HCT116 (cell line): ENCODE data around the gene ZNF160. TPM values are rescaled to one million over a fixed set of nuclear protein-coding genes. Genes with fewer than 3 reads are reported as not detected.

Experiments used
- ATAC-seq: fragments of 200-7000 bp; cut with Tn5 transposase; 2 replicates; pipeline ENCODE4 v1.9.1; 2020; ENCODE audit warnings: mild to moderate bottlenecking, moderate library complexity
- BruUV-seq: library from RNA; stranded (reverse); fragments of 400-500 nt; replicated peaks from 2 replicates; lab custom pipeline; 2021; lab: Mats Ljungman, UMichigan
- CTCF ChIA-PET: fragments of 300-600 bp; sonication (Branson Sonifier 250); formaldehyde crosslinking; loops from one replicate; lab custom pipeline; 2021; ENCODE audit warnings: antibody characterized with exemption; lab: Charles Lee
- POLR2A ChIA-PET: fragments of 300-600, 350-600 bp; sonication (Branson Sonifier 250); formaldehyde crosslinking; loops from one replicate; lab custom pipeline; 2021; ENCODE audit warnings: antibody characterized with exemption; lab: Charles Lee
- RAD21 ChIA-PET, 2 experiments: fragments of 300-600 bp; sonication (Branson Sonifier 250); formaldehyde crosslinking; loops; one replicate each; lab custom pipeline; 2023; ENCODE audit warnings: low total read pairs in 2 of 2; ENCODE audit not compliant: uncharacterized antibody in 2 of 2, unreplicated experiment in 2 of 2, low non-redundant PET in 1 of 2; lab: Charles Lee
- DNase-seq: peaks from one replicate; pipeline ENCODE4 v3.0.0-alpha.2; 2010; ENCODE audit warnings: low read depth, low spot score
- H2AFZ ChIP-seq: fragments of 200-600 bp; shearing (Covaris generic), sonication (generic); 2 replicates; pipeline ENCODE4 v1.6.1; 2017; ENCODE audit warnings: low read depth, mixed run types, mixed read lengths, antibody characterized with exemption, low read length; ENCODE audit not compliant: poor library complexity, severe bottlenecking
- H3K27ac ChIP-seq: 2 replicates; pipeline ENCODE4 v1.5.1; 2012; ENCODE audit warnings: low read depth, low read length
- H3K27me3 ChIP-seq: fragments of 200-600 bp; sonication (generic); 2 replicates; pipeline ENCODE4 v1.6.1; 2016; ENCODE audit warnings: mixed run types, low read length, mixed read lengths; ENCODE audit not compliant: insufficient read depth
- H3K36me3 ChIP-seq, 2 experiments: fragments of 200-500 bp in 1 of 2; fragments of 200-600 bp in 1 of 2; sonication (Bioruptor generic) in 1 of 2; sonication (generic) in 1 of 2; 2 replicates each; pipeline versions ENCODE4 v1.5.1 to v1.6.1; 2014 to 2016; ENCODE audit warnings: low read length in 2 of 2, inconsistent platforms in 1 of 2, mixed read lengths in 1 of 2, mixed run types in 1 of 2; ENCODE audit not compliant: insufficient read depth in 2 of 2, control insufficient read depth in 1 of 2
- H3K4me1 ChIP-seq, 2 experiments: fragments of 200-600 bp in 1 of 2; sonication (generic) in 1 of 2; 2 replicates each; pipeline versions ENCODE4 v1.5.1 to v1.6.1; 2012 to 2017; ENCODE audit warnings: low read length in 2 of 2, inconsistent platforms in 1 of 2, mild to moderate bottlenecking in 1 of 2, mixed read lengths in 1 of 2, mixed run types in 1 of 2, moderate library complexity in 1 of 2; ENCODE audit not compliant: insufficient read depth in 2 of 2, control insufficient read depth in 1 of 2
- H3K4me2 ChIP-seq: fragments of 200-600 bp; sonication (generic); 2 replicates; pipeline ENCODE4 v1.6.1; 2017; ENCODE audit warnings: mixed run types, low read length, mixed read lengths
- H3K4me3 ChIP-seq, 2 experiments: fragments of 200-600 bp in 1 of 2; sonication (generic) in 1 of 2; replicated peaks in 1 of 2; 2 replicates each; pipeline ENCODE4 v1.5.1; 2011 to 2016; ENCODE audit warnings: low read length in 2 of 2, control low read depth in 1 of 2, low read depth in 1 of 2, mild to moderate bottlenecking in 1 of 2, mixed read lengths in 1 of 2, mixed run types in 1 of 2
- H3K79me2 ChIP-seq: fragments of 200-600 bp; sonication (generic); 2 replicates; pipeline ENCODE4 v1.6.1; 2017; ENCODE audit warnings: mild to moderate bottlenecking, mixed run types, low read length, moderate library complexity, mixed read lengths; ENCODE audit not compliant: insufficient read depth
- H3K9ac ChIP-seq: fragments of 200-600 bp; sonication (generic); 2 replicates; pipeline ENCODE4 v1.6.1; 2016; ENCODE audit warnings: low read length, mixed read lengths
- H3K9me2 ChIP-seq: fragments of 200-600 bp; sonication (generic), shearing (Covaris generic); 2 replicates; pipeline ENCODE4 v1.6.1; 2017; ENCODE audit warnings: mixed run types, mild to moderate bottlenecking, moderate library complexity; ENCODE audit not compliant: insufficient read depth
- H3K9me3 ChIP-seq, 2 experiments: fragments of 200-500 bp in 1 of 2; fragments of 200-600 bp in 1 of 2; sonication (Bioruptor generic) in 1 of 2; sonication (generic) in 1 of 2; 2 replicates each; pipeline ENCODE4 v1.6.1; 2014 to 2017; ENCODE audit warnings: low read length in 2 of 2, mixed read lengths in 2 of 2, inconsistent platforms in 1 of 2, low read depth in 1 of 2, mild to moderate bottlenecking in 1 of 2, mixed run types in 1 of 2, moderate library complexity in 1 of 2; ENCODE audit not compliant: control insufficient read depth in 1 of 2, insufficient read depth in 1 of 2
- H4K20me1 ChIP-seq: fragments of 200-600 bp; sonication (generic), shearing (Covaris generic); 2 replicates; pipeline ENCODE4 v1.6.1; 2017; ENCODE audit warnings: mixed run types, mild to moderate bottlenecking, moderate library complexity; ENCODE audit not compliant: insufficient read depth
- CEBPB ChIP-seq: IDR thresholded peaks from 2 replicates; pipeline ENCODE4 v1.6.1; 2012; ENCODE audit warnings: low read depth
- EGR1 ChIP-seq: IDR thresholded peaks from 2 replicates; pipeline ENCODE4 v1.6.1; 2012; ENCODE audit warnings: low read depth
- EZH2 ChIP-seq: fragments of 200-600 bp; sonication (generic); IDR thresholded peaks from 2 replicates; pipeline ENCODE4 v1.6.1; 2017; ENCODE audit warnings: antibody characterized with exemption, mixed run types
- EZH2phosphoT487 ChIP-seq: fragments of 200-600 bp; IDR thresholded peaks from 2 replicates; pipeline ENCODE4 v1.6.1; 2018; ENCODE audit warnings: antibody characterized with exemption, borderline replicate concordance
- FOSL1 ChIP-seq: IDR thresholded peaks from 2 replicates; pipeline ENCODE4 v1.6.1; 2012; ENCODE audit warnings: low read depth
- JUND ChIP-seq: IDR thresholded peaks from 2 replicates; pipeline ENCODE4 v1.6.1; 2012
- POLR2A ChIP-seq: IDR thresholded peaks from 2 replicates; pipeline ENCODE4 v1.7.0; 2011; ENCODE audit warnings: borderline replicate concordance; ENCODE audit not compliant: insufficient read depth, insufficient read length; ENCODE audit errors: extremely low read depth
- POLR2AphosphoS5 ChIP-seq: IDR thresholded peaks from 2 replicates; pipeline ENCODE4 v1.6.1; 2011; ENCODE audit warnings: mild to moderate bottlenecking, low read depth, low read length, moderate library complexity
- RAD21 ChIP-seq: IDR thresholded peaks from 2 replicates; pipeline ENCODE4 v1.6.1; 2012; ENCODE audit warnings: low read depth, mild to moderate bottlenecking
- SIN3A ChIP-seq: IDR thresholded peaks from 2 replicates; pipeline ENCODE4 v1.6.1; 2012; ENCODE audit warnings: low read depth
- SP1 ChIP-seq: IDR thresholded peaks from 2 replicates; pipeline ENCODE4 v1.6.1; 2012; ENCODE audit warnings: low read depth
- SRF ChIP-seq: IDR thresholded peaks from 2 replicates; pipeline ENCODE4 v1.6.1; 2012; ENCODE audit warnings: low read depth
- TCF7L2 ChIP-seq: IDR thresholded peaks from 2 replicates; pipeline ENCODE4 v1.7.0; 2011; ENCODE audit warnings: borderline replicate concordance, inconsistent platforms; ENCODE audit not compliant: insufficient read depth, insufficient read length; ENCODE audit errors: extremely low read depth
- YY1 ChIP-seq: IDR thresholded peaks from 2 replicates; pipeline ENCODE4 v1.6.1; 2011; ENCODE audit warnings: low read length, low read depth, moderate library complexity, mild to moderate bottlenecking; ENCODE audit not compliant: insufficient replicate concordance; ENCODE audit errors: extremely low read depth
- ZFX ChIP-seq: fragments of 450-650 bp; IDR thresholded peaks from 2 replicates; pipeline ENCODE4 v1.6.1; 2017
- intact Hi-C: fragments of 100-400 bp; cut with micrococcal nuclease; formaldehyde crosslinking; loops from 2 replicates; pipeline ENCODE4 v1.10.0; 2022
- total RNA-seq: library from RNA; stranded (reverse); gene quantifications from one replicate; pipeline ENCODE4 v1.2.1, GENCODE V29; 2021; ENCODE audit not compliant: unreplicated experiment
- TF ChIP-seq, protein P1 (sequence below): IDR thresholded peaks from 2 replicates; pipeline ENCODE4 v1.6.1; 2012
- TF ChIP-seq, protein P2 (sequence below), 3 experiments: fragments of 200-600 bp in 1 of 3; sonication (generic) in 1 of 3; IDR thresholded peaks in 2 of 3; conservative IDR thresholded peaks in 1 of 3; 2 replicates each; pipeline ENCODE4 v1.5.1; 2012 to 2017; ENCODE audit warnings: low read depth in 2 of 3, low read length in 2 of 3, antibody characterized with exemption in 1 of 3, borderline replicate concordance in 1 of 3, control low read depth in 1 of 3, mild to moderate bottlenecking in 1 of 3, mixed read lengths in 1 of 3, mixed run types in 1 of 3, moderate library complexity in 1 of 3; ENCODE audit not compliant: insufficient read depth in 1 of 3
- TF ChIP-seq, protein P3 (sequence below): IDR thresholded peaks from 2 replicates; pipeline ENCODE4 v1.6.1; 2012

The ZNF160 gene
- total RNA-seq, 1 experiment from 2014 or later: 14.9 TPM

DNA sequence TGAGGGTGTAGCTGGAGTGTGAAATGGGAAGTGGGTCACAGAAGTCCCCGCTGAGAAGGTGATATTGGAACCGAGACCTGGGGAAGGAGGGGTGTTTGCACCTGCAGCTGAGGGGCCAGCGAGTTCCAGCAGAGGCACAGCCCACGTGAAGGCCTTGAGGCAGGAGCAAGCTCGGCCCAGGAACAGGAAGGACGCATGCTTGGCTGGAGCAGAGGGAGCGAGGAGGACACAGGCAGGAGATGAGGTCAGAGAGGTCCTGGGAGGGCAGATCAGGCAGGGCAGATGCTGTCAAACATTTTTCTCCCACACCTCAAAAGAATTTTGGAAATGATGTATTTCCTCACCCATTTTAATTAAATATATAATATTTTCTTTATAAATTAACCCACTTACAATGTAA, 20.2 kb upstream of the ZNF160 start:
- no TSS peak for BruUV-seq
- Histone ChIP-seq H3K27me3 (no peaks in the 10 kb centered on the region), H4K20me1 (no peaks in the 10 kb centered on the region)
- TF ChIP-seq ZFX: no peak
- TF ChIP-seq TCF7L2: no peak
- TF ChIP-seq FOSL1: no peak
- TF ChIP-seq, protein P1, sequence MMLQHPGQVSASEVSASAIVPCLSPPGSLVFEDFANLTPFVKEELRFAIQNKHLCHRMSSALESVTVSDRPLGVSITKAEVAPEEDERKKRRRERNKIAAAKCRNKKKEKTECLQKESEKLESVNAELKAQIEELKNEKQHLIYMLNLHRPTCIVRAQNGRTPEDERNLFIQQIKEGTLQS: no peak
- TF ChIP-seq, protein P2, sequence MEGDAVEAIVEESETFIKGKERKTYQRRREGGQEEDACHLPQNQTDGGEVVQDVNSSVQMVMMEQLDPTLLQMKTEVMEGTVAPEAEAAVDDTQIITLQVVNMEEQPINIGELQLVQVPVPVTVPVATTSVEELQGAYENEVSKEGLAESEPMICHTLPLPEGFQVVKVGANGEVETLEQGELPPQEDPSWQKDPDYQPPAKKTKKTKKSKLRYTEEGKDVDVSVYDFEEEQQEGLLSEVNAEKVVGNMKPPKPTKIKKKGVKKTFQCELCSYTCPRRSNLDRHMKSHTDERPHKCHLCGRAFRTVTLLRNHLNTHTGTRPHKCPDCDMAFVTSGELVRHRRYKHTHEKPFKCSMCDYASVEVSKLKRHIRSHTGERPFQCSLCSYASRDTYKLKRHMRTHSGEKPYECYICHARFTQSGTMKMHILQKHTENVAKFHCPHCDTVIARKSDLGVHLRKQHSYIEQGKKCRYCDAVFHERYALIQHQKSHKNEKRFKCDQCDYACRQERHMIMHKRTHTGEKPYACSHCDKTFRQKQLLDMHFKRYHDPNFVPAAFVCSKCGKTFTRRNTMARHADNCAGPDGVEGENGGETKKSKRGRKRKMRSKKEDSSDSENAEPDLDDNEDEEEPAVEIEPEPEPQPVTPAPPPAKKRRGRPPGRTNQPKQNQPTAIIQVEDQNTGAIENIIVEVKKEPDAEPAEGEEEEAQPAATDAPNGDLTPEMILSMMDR (IDR thresholded peaks at IDR 0.05 in 2 of 3, conservative IDR thresholded peaks at IDR 0.05 in 1 of 3; ENCODE audit: borderline replicate concordance in 1 of 3, insufficient read depth in 1 of 3, low read depth in 2 of 3, low read length in 2 of 3): no peak
- TF ChIP-seq RAD21: no peak
- no peak for TF ChIP-seq POLR2AphosphoS5
- no peak for TF ChIP-seq EZH2phosphoT487
- no peak for TF ChIP-seq EGR1
- TF ChIP-seq SIN3A: no peak
- no peak for TF ChIP-seq SRF
- TF ChIP-seq SP1: no peak
- TF ChIP-seq, protein P3, sequence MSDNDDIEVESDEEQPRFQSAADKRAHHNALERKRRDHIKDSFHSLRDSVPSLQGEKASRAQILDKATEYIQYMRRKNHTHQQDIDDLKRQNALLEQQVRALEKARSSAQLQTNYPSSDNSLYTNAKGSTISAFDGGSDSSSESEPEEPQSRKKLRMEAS: no peak
- no peak for TF ChIP-seq EZH2
- no peak for TF ChIP-seq JUND
- no peak for TF ChIP-seq CEBPB
- no peak for TF ChIP-seq POLR2A
- no peak for TF ChIP-seq YY1
- TF ChIP-seq, all 23 proteins: peak for 0
- H3K4me3 ChIP-seq: no peak overlapping the region
- H3K4me2 ChIP-seq: no peak overlapping the region
- no peaks in the 10 kb centered on the region for H3K9me2 ChIP-seq
- H3K79me2 ChIP-seq: no peaks in the 10 kb centered on the region
- no peaks in the 10 kb centered on the region for H3K36me3 ChIP-seq
- H3K9me3 ChIP-seq: peaks cover 0 to 7% of the 10 kb centered on the region in 2 experiments; a peak in 1 of 4 replicates
- CTCF ChIA-PET: no interaction called here
- RAD21 ChIA-PET: no interaction called here
- no peak overlapping the region for H3K27ac ChIP-seq
- ATAC-seq (no peak), DNase-seq (no peak)
- POLR2A ChIA-PET: no interaction called here
- intact Hi-C loops: no loop called here
- no peaks in the 10 kb centered on the region for H3K4me1 ChIP-seq
- no peak overlapping the region for H3K9ac ChIP-seq
- H2AFZ ChIP-seq: no peak overlapping the region
